Activated CD4-positive, alpha-beta T cell treated with anti-CD3 and anti-CD28 coated beads for 48 hours (primary cell): ENCODE measurements around the gene TMEM235.
"Not testable (repeated sequence)": the region's sequence is repeated elsewhere in the genome, so short reads cannot be mapped to it uniquely, and the experiment has no call there.

Source experiments
- DNase-seq: peaks from one replicate; pipeline ENCODE4 v3.0.0-alpha.2; 2020

The TMEM235 gene

GRCh38 chr17:78238823-78239488, 7.5 kb downstream of the TMEM235 start:
- DNase-seq, result no peak

- no peak for DNase-seq
These were observed 8.1 kb downstream of the TMEM235 start for GRCh38 chr17:78239489-78239931.

GRCh38 chr17:78240012-78240655, 8.7 kb downstream of the TMEM235 start:
- DNase-seq, result no peak

- DNase-seq, result no peak
These were observed 9.4 kb downstream of the TMEM235 start for GRCh38 chr17:78240839-78241238.

GRCh38 chr17:78241277-78242023, 10.0 kb downstream of the TMEM235 start:
- DNase-seq, result no peak

- no peak for DNase-seq
These were observed 10.8 kb downstream of the TMEM235 start for GRCh38 chr17:78242024-78242742.

GRCh38 chr17:78247304-78247703, 15.9 kb downstream of the TMEM235 start:
- no peak for DNase-seq

- DNase-seq, result no peak
These were observed 16.9 kb downstream of the TMEM235 start for GRCh38 chr17:78248051-78248914.

GRCh38 chr17:78249074-78249817, 17.8 kb downstream of the TMEM235 start:
- no peak for DNase-seq

GRCh38 chr17:78249818-78250806, 18.7 kb downstream of the TMEM235 start:
- DNase-seq, result no peak

- peak; percentile 92 for DNase-seq
These were observed 19.7 kb downstream of the TMEM235 start for GRCh38 chr17:78250891-78251772.

- DNase-seq, result no peak
These were observed 20.3 kb downstream of the TMEM235 start for GRCh38 chr17:78251773-78252103.

GRCh38 chr17:78252111-78252634, 20.7 kb downstream of the TMEM235 start:
- peak; percentile 28 for DNase-seq

GRCh38 chr17:78252701-78253635, 21.5 kb downstream of the TMEM235 start:
- DNase-seq, result peak; percentile 29

GRCh38 chr17:78253636-78253945, 22.2 kb downstream of the TMEM235 start:
- DNase-seq, result not testable (repeated sequence)

- peak; percentile 89 for DNase-seq
These were observed 22.7 kb downstream of the TMEM235 start for GRCh38 chr17:78253946-78254672.

GRCh38 chr17:78255029-78255656, 23.7 kb downstream of the TMEM235 start:
- DNase-seq, result no peak
